K562 (cell line): ENCODE results near the gene RASEF.

Experiments used
- E2F4 ChIP-seq: sonication (generic); formaldehyde crosslinking; IDR thresholded peaks from 2 replicates; pipeline ENCODE4 v1.8.0; 2022; ENCODE audit warnings: mild to moderate bottlenecking, low read depth, missing genetic modification reagents
- EWSR1 ChIP-seq: fragments of 450-650 bp; IDR thresholded peaks from 2 replicates; pipeline ENCODE4 v1.6.1; 2018; ENCODE audit warnings: borderline replicate concordance, mild to moderate bottlenecking, low read depth, moderate library complexity; ENCODE audit not compliant: partially characterized antibody
- HNRNPLL ChIP-seq: fragments of 200-400 bp; formaldehyde crosslinking; IDR thresholded peaks from 2 replicates; pipeline ENCODE4 v1.6.1; 2017; ENCODE audit warnings: low read length, low read depth, mild to moderate bottlenecking; ENCODE audit not compliant: poor library complexity, severe bottlenecking
- POLR2A ChIP-seq: fragments of 450-650 bp; conservative IDR thresholded peaks from 2 replicates; pipeline ENCODE4 v1.6.1; 2016
- POLR2AphosphoS5 ChIP-seq: IDR thresholded peaks from 2 replicates; pipeline ENCODE4 v1.6.1; 2011; ENCODE audit warnings: mild to moderate bottlenecking, low read depth, low read length, moderate library complexity; ENCODE audit not compliant: control insufficient read depth, insufficient read depth
- POLR3A ChIP-seq: IDR thresholded peaks from 2 replicates; pipeline ENCODE4 v1.6.1; 2011; ENCODE audit warnings: borderline replicate concordance, mild to moderate bottlenecking, moderate library complexity; ENCODE audit not compliant: insufficient read length, insufficient read depth; ENCODE audit errors: extremely low read depth
- RAD21 ChIP-seq, 2 experiments: fragments of 250-450 bp in 1 of 2; fragments of 450-650 bp in 1 of 2; sonication (Bioruptor Pico) in 1 of 2; formaldehyde crosslinking in 1 of 2; IDR thresholded peaks in 1 of 2; conservative IDR thresholded peaks in 1 of 2; 2 replicates each; pipeline versions ENCODE4 v1.4.0 to v1.8.0; 2020 to 2022; ENCODE audit warnings: mild to moderate bottlenecking in 2 of 2, moderate library complexity in 1 of 2
- ZNF121 ChIP-seq: sonication (generic); formaldehyde crosslinking; conservative IDR thresholded peaks from 2 replicates; pipeline ENCODE4 v1.8.0; 2022; ENCODE audit warnings: missing genetic modification reagents
- TF ChIP-seq, protein P1 (sequence below), 3 experiments: IDR thresholded peaks in 2 of 3; conservative IDR thresholded peaks in 1 of 3; 2 replicates each; pipeline ENCODE4 v1.5.1; 2011 to 2012; ENCODE audit warnings: low read length in 3 of 3, mild to moderate bottlenecking in 3 of 3, control low read depth in 2 of 3, improper control_type of control experiment in 1 of 3, inconsistent platforms in 1 of 3, low read depth in 1 of 3, mixed read lengths in 1 of 3, moderate library complexity in 1 of 3; ENCODE audit not compliant: insufficient read depth in 2 of 3
- TF ChIP-seq, protein P2 (sequence below): sonication (generic); formaldehyde crosslinking; IDR thresholded peaks from 2 replicates; pipeline ENCODE4 v1.8.1; 2022; ENCODE audit warnings: missing genetic modification reagents

DNA sequence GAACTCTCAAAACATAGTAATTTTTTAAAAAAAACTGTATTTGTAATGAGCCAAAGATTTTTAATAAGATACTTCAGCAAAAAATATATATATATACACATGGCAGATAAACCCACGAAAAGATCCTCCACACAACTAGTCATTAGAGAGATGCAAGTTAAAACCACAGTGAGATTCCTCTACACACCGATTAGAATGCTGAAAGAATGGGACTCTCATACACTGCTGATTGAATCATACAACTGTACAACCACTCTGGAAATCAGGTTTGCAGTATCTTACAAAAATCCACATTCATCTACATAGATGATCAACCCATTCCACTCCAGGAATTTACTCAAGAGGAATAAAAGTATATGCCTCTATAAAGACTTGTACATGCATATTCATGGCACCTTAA, 43.7 kb downstream of the RASEF start:
- no peak for TF ChIP-seq POLR2A
- no peak for TF ChIP-seq RAD21 (CRISPR knock-in tag; conservative IDR thresholded peaks at IDR 0.05 in 1 of 2, IDR thresholded peaks at IDR 0.05 in 1 of 2)
- TF ChIP-seq, protein P1, sequence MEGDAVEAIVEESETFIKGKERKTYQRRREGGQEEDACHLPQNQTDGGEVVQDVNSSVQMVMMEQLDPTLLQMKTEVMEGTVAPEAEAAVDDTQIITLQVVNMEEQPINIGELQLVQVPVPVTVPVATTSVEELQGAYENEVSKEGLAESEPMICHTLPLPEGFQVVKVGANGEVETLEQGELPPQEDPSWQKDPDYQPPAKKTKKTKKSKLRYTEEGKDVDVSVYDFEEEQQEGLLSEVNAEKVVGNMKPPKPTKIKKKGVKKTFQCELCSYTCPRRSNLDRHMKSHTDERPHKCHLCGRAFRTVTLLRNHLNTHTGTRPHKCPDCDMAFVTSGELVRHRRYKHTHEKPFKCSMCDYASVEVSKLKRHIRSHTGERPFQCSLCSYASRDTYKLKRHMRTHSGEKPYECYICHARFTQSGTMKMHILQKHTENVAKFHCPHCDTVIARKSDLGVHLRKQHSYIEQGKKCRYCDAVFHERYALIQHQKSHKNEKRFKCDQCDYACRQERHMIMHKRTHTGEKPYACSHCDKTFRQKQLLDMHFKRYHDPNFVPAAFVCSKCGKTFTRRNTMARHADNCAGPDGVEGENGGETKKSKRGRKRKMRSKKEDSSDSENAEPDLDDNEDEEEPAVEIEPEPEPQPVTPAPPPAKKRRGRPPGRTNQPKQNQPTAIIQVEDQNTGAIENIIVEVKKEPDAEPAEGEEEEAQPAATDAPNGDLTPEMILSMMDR (IDR thresholded peaks at IDR 0.05 in 2 of 3, conservative IDR thresholded peaks at IDR 0.05 in 1 of 3; ENCODE audit: insufficient read depth in 2 of 3, low read depth in 1 of 3, low read length in 3 of 3), result no peak
- TF ChIP-seq POLR2AphosphoS5, result no peak
- no peak for TF ChIP-seq E2F4 (CRISPR knock-in tag)
- TF ChIP-seq POLR3A, result no peak
- TF ChIP-seq, protein P2, sequence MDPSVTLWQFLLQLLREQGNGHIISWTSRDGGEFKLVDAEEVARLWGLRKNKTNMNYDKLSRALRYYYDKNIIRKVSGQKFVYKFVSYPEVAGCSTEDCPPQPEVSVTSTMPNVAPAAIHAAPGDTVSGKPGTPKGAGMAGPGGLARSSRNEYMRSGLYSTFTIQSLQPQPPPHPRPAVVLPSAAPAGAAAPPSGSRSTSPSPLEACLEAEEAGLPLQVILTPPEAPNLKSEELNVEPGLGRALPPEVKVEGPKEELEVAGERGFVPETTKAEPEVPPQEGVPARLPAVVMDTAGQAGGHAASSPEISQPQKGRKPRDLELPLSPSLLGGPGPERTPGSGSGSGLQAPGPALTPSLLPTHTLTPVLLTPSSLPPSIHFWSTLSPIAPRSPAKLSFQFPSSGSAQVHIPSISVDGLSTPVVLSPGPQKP (CRISPR knock-in tag), result no peak
- TF ChIP-seq EWSR1, result no peak
- no peak for TF ChIP-seq HNRNPLL
- TF ChIP-seq ZNF121, result no peak
